H4 (cell line): ENCODE results near the gene PCYOX1L. TPM values are rescaled to one million over a fixed set of nuclear protein-coding genes. Genes with fewer than 3 reads are reported as not detected.
"Not testable (repeated sequence)": the region's sequence is repeated elsewhere in the genome, so short reads cannot be mapped to it uniquely, and the experiment has no call there.

Experiments
- DNase-seq: peaks from one replicate; pipeline ENCODE4 v3.0.0-alpha.2; 2015; ENCODE audit warnings: low spot score
- total RNA-seq: library from RNA; depleted of rRNA; stranded (reverse); fragments of >200 nt; shearing (Covaris generic); gene quantifications from 2 replicates; pipeline ENCODE4 v1.2.3, GENCODE V29; 2014

PCYOX1L gene
- total RNA-seq, 1 experiment from 2014 or later: 19.5 TPM

- no peak for DNase-seq
Measured at GRCh38 chr5:149383399-149383798, 25.6 kb downstream of the PCYOX1L start.

GRCh38 chr5:149386166-149386565 lies 28.3 kb downstream of the PCYOX1L start:
- DNase-seq: no peak

- DNase-seq: no peak
Measured at GRCh38 chr5:149387081-149387631, 29.3 kb downstream of the PCYOX1L start.

GRCh38 chr5:149387982-149388381 lies 30.1 kb downstream of the PCYOX1L start:
- DNase-seq: no peak

GRCh38 chr5:149388498-149389190 lies 30.8 kb downstream of the PCYOX1L start:
- DNase-seq: no peak

GRCh38 chr5:149389552-149390495 lies 32.0 kb downstream of the PCYOX1L start:
- no peak for DNase-seq

- not testable (repeated sequence) for DNase-seq
Measured at GRCh38 chr5:149391076-149391475, 33.2 kb downstream of the PCYOX1L start.

- no peak for DNase-seq
Measured at GRCh38 chr5:149391524-149391923, 33.7 kb downstream of the PCYOX1L start.

GRCh38 chr5:149392718-149393117 lies 34.9 kb downstream of the PCYOX1L start:
- no peak for DNase-seq

- not testable (repeated sequence) for DNase-seq
Measured at GRCh38 chr5:149394996-149395395, 37.1 kb downstream of the PCYOX1L start.

GRCh38 chr5:149397530-149397929 lies 39.7 kb downstream of the PCYOX1L start:
- DNase-seq: no peak

GRCh38 chr5:149398747-149399266 lies 41.0 kb downstream of the PCYOX1L start:
- DNase-seq: not testable (repeated sequence)

- no peak for DNase-seq
Measured at GRCh38 chr5:149399775-149400174, 41.9 kb downstream of the PCYOX1L start.

- DNase-seq: no peak
Measured at GRCh38 chr5:149400304-149400703, 42.5 kb downstream of the PCYOX1L start.

- DNase-seq: no peak
Measured at GRCh38 chr5:149401051-149401450, 43.2 kb downstream of the PCYOX1L start.

GRCh38 chr5:149402291-149402690 lies 44.4 kb downstream of the PCYOX1L start:
- no peak for DNase-seq

GRCh38 chr5:149403923-149404745 lies 46.3 kb downstream of the PCYOX1L start:
- peak; percentile 44 for DNase-seq

- peak; percentile 83 for DNase-seq
Measured at GRCh38 chr5:149404746-149405549, 47.1 kb downstream of the PCYOX1L start.

- no peak for DNase-seq
Measured at GRCh38 chr5:149405550-149406202, 47.8 kb downstream of the PCYOX1L start.
